ENCODE results near the gene RIMS1.

The RIMS1 gene

DNA sequence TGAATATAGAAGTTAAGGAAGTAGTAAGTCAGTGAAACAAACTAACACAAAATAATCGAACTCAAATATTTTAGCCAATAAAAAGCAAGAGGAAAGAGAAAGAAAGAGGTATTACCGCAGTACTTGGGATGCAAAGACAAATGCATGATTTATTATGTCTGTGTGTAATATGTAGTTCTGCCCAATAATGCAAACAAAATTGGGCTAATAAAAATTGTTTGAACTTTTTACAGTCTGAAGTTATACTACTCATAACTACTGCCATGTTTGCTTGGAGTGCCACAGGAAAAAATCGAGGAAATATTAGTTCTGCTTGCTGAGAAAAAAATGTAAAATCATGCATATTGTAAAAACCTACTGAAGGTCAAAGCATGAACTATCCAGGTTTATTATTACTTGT, 375.2 kb downstream of the RIMS1 start:
- peak overlapping the region; percentile 82 for H3K27ac ChIP-seq
- TF ChIP-seq, protein P1, sequence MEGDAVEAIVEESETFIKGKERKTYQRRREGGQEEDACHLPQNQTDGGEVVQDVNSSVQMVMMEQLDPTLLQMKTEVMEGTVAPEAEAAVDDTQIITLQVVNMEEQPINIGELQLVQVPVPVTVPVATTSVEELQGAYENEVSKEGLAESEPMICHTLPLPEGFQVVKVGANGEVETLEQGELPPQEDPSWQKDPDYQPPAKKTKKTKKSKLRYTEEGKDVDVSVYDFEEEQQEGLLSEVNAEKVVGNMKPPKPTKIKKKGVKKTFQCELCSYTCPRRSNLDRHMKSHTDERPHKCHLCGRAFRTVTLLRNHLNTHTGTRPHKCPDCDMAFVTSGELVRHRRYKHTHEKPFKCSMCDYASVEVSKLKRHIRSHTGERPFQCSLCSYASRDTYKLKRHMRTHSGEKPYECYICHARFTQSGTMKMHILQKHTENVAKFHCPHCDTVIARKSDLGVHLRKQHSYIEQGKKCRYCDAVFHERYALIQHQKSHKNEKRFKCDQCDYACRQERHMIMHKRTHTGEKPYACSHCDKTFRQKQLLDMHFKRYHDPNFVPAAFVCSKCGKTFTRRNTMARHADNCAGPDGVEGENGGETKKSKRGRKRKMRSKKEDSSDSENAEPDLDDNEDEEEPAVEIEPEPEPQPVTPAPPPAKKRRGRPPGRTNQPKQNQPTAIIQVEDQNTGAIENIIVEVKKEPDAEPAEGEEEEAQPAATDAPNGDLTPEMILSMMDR (conservative IDR thresholded peaks at IDR 0.05), result no peak

DNA sequence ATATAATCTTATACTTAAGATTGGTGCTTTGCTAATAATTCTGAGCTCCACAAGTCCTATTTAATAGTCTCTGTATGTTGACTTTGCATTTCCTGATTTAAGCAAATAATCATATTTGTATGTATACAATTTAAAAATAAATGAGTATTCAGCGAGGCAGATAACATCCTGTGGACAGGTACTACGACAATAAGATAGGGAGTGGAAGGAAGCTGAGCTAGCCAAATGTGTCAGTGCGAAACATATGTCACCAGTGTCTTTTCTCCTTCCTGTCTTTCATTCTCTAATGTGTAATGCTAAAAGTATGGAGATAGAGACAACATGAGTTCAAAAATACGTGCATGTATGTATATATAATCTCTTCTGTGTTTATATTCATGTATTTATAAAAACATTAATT, 375.9 kb downstream of the RIMS1 start:
- H3K27ac ChIP-seq, result peak overlapping the region; percentile 82
- TF ChIP-seq, protein P1 (conservative IDR thresholded peaks at IDR 0.05), result no peak

DNA sequence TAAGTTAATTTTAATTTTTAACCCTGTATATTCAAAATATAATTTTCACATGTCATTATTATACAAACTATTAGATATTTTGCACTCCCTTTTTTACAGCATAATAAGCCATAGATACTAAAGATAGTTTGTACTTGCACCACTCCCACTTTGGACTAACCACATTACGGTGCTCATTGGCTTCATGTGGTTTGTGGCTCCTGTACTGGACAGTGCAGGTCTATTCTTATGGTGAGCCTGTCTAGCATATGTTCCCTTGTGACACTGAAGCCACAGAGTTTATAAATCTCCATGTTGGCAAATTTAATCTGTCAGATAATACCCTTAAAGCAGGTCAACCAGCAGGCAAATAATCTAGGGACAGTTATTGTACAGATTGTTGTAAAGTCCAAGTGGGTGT, 381.1 kb downstream of the RIMS1 start:
- H3K27ac ChIP-seq, result no peak overlapping the region
- TF ChIP-seq, protein P1 (conservative IDR thresholded peaks at IDR 0.05), result no peak

DNA sequence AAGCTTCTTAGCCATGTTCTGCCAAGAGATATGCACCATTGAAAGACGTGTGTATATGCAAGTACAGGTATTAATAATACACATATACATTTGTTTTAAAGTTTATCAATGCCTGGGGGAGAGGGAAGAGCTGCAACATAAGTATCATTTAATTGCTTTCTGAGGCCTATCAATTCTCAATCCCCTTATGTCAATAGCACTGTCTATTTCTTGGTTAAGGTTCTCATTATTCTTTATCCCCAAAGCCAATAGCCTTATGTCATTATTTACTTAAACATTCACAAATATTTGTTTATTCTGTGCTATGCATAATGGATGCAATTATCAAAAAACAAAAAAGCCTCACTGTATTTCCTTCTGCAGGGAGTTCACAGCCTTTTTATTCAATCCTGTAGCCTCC, 385.2 kb downstream of the RIMS1 start:
- TF ChIP-seq, protein P1 (conservative IDR thresholded peaks at IDR 0.05), result no peak
- no peak overlapping the region for H3K27ac ChIP-seq

DNA sequence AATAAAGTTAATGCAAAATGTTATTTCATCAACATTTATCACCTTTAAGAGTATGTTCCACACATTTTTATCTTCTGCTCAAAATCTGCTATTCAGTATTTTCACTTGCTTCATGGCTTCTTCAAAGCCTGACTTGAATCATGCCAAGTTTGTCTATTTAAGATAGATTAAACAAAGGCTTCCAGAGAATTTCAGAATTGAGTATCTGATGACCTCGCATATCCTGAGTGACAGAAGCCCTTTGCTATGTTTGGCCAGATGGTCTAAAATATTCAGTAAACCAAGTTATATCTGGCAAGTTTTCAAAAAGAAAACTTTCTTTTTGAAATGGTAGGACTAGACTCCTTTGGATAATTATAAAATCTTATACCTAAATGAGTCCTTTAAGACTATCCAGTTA, 386.6 kb downstream of the RIMS1 start:
- H3K27ac ChIP-seq, result no peak overlapping the region
- TF ChIP-seq, protein P1 (conservative IDR thresholded peaks at IDR 0.05), result no peak

DNA sequence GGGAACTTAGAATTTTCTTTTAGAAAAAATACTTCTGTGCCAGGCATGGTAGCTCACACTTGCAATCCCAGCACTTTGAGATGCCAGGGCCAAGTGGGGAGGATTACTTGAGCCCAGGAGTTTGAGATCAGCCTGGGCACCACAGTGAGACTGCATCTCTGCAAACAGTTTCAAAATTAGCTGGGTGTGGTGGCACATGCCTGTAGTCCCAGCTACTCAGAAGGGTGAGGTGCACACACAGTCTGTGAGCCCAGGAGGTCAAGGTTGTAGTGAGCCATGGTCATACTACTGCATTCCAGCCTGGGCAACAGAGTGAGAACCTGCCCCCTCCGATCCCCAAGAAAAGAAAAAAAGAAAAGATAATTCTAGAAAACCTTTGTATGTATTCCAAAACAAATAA, 389.5 kb downstream of the RIMS1 start:
- no peak overlapping the region for H3K27ac ChIP-seq
- TF ChIP-seq, protein P1 (conservative IDR thresholded peaks at IDR 0.05), result no peak

DNA sequence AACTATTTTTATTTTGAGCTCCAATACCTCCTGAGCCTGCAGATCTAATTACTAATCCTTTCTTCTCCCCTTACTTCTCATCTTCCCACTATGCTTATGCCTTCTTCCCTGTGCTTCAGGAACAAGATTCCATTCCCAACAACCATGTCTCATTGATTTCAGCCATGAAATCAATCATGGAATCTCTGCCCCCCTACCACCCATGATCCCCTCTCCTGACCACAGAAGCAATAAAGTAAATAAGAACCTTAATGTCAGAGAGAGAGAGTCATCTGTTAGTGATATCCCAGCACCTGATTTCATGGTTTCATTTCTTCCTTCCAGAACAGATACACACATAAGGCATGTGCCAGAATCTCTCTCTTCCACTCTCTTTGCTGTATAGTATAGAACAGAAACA, 395.9 kb downstream of the RIMS1 start:
- TF ChIP-seq, protein P1 (conservative IDR thresholded peaks at IDR 0.05), result no peak
- no peak overlapping the region for H3K27ac ChIP-seq

DNA sequence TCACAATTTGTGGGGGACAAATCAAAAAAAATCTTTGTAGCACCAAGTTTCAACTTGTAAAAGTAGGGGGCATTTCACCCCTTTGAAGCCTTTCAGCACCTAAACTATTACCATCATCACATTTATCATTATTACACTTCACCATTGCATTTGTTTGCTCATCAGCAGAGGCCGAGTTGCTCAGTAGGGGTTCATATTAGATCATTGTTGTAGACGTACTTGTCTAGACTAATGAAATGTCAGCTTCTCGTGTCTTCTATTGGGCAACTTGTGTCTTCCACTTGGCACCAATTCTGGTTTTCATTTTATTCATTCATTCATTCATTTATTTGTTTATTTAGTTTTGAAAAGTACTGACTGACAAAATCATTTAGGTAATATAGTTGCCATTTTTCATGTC, 397.2 kb downstream of the RIMS1 start:
- H3K27ac ChIP-seq, result no peak overlapping the region
- TF ChIP-seq, protein P1 (conservative IDR thresholded peaks at IDR 0.05), result no peak

Measured in VCaP (cell line).